IMR-90 (cell line): ENCODE data around the gene DPH6. TPM values are rescaled to one million over a fixed set of nuclear protein-coding genes. Genes with fewer than 3 reads are reported as not detected.

Experiments used
- ATAC-seq: fragments of 200-7000 bp; cut with Tn5 transposase; 2 replicates; pipeline ENCODE4 v1.9.1; 2020; ENCODE audit warnings: low read depth, mild to moderate bottlenecking, moderate library complexity
- BruUV-seq: library from RNA; stranded (reverse); fragments of 400-500 nt; replicated peaks from 2 replicates; lab custom pipeline; 2021; lab: Mats Ljungman, UMichigan
- CTCF ChIA-PET: fragments of 300-600 bp; formaldehyde crosslinking; extraction: SDS; loops from one replicate; lab custom pipeline; 2021; ENCODE audit warnings: antibody characterized with exemption; lab: Yijun Ruan, JAX
- POLR2A ChIA-PET: fragments of 300-600 bp; sonication (Branson Sonifier 250); formaldehyde crosslinking; loops from one replicate; lab custom pipeline; 2022; ENCODE audit warnings: antibody characterized with exemption; ENCODE audit not compliant: unreplicated experiment; lab: Charles Lee
- DNase-seq: peaks from one replicate; pipeline ENCODE4 v3.0.0; 2013
- H2AFZ ChIP-seq: replicated peaks from 2 replicates; pipeline ENCODE3; 2013; ENCODE audit warnings: low read length, mild to moderate bottlenecking; ENCODE audit not compliant: poor library complexity
- H2AK5ac ChIP-seq: 2 replicates; pipeline ENCODE4 v1.6.1; 2013; ENCODE audit warnings: low read depth, low read length, inconsistent platforms
- H2AK9ac ChIP-seq: replicated peaks from 2 replicates; pipeline ENCODE3; 2013; ENCODE audit warnings: mild to moderate bottlenecking, low read depth, low read length, moderate library complexity; ENCODE audit not compliant: poor library complexity
- H2BK120ac ChIP-seq: 2 replicates; pipeline ENCODE4 v1.6.1; 2013; ENCODE audit warnings: low read depth, low read length, inconsistent platforms
- H2BK15ac ChIP-seq: 3 replicates; pipeline ENCODE4 v1.6.1; 2013; ENCODE audit warnings: low read depth, low read length, inconsistent platforms
- H2BK20ac ChIP-seq: 2 replicates; pipeline ENCODE4 v1.6.1; 2013; ENCODE audit warnings: low read depth, mild to moderate bottlenecking, inconsistent platforms, low read length, moderate library complexity
- H2BK5ac ChIP-seq: 2 replicates; pipeline ENCODE4 v1.6.1; 2013; ENCODE audit warnings: mild to moderate bottlenecking, low read depth, low read length, inconsistent platforms; ENCODE audit not compliant: poor library complexity, severe bottlenecking
- H3K14ac ChIP-seq: replicated peaks from 2 replicates; pipeline ENCODE4 v1.6.1; 2013; ENCODE audit warnings: low read depth, low read length, inconsistent platforms
- H3K18ac ChIP-seq: 2 replicates; pipeline ENCODE4 v1.6.1; 2013; ENCODE audit warnings: low read depth, low read length, control low read depth
- H3K23ac ChIP-seq: 2 replicates; pipeline ENCODE4 v1.6.1; 2013; ENCODE audit warnings: low read depth, low read length, inconsistent platforms
- H3K27ac ChIP-seq: 2 replicates; pipeline ENCODE4 v1.5.1; 2013; ENCODE audit warnings: mild to moderate bottlenecking, control low read depth, low read length; ENCODE audit not compliant: insufficient read depth
- H3K27me3 ChIP-seq: 2 replicates; pipeline ENCODE4 v1.6.1; 2013; ENCODE audit warnings: low read length; ENCODE audit not compliant: control insufficient read depth, insufficient read depth
- H3K36me3 ChIP-seq: 2 replicates; pipeline ENCODE4 v1.6.1; 2013; ENCODE audit warnings: low read length, mixed read lengths; ENCODE audit not compliant: control insufficient read depth, insufficient read depth
- H3K4ac ChIP-seq: 2 replicates; pipeline ENCODE4 v1.6.1; 2013; ENCODE audit warnings: low read depth, low read length, inconsistent platforms
- H3K4me1 ChIP-seq: 2 replicates; pipeline ENCODE4 v1.6.1; 2013; ENCODE audit warnings: low read length, mixed read lengths; ENCODE audit not compliant: control insufficient read depth, insufficient read depth
- H3K4me2 ChIP-seq: 2 replicates; pipeline ENCODE4 v1.6.1; 2013; ENCODE audit warnings: low read depth, mild to moderate bottlenecking, control low read depth, low read length, moderate library complexity
- H3K4me3 ChIP-seq: 2 replicates; pipeline ENCODE4 v1.5.1; 2013; ENCODE audit warnings: low read depth, mild to moderate bottlenecking, control low read depth, low read length, moderate library complexity; ENCODE audit not compliant: insufficient read depth
- H3K56ac ChIP-seq: 2 replicates; pipeline ENCODE4 v1.6.1; 2013; ENCODE audit warnings: low read length, inconsistent platforms; ENCODE audit not compliant: insufficient read depth; ENCODE audit errors: extremely low read depth
- H3K79me1 ChIP-seq, 2 experiments: 2 replicates each; pipeline ENCODE4 v1.6.1; 2013; ENCODE audit warnings: low read length in 2 of 2, inconsistent platforms in 1 of 2, low read depth in 1 of 2
- H3K9ac ChIP-seq: 2 replicates; pipeline ENCODE4 v1.6.1; 2013; ENCODE audit warnings: low read depth, low read length, control low read depth
- H3K9me1 ChIP-seq: 2 replicates; pipeline ENCODE4 v1.6.1; 2013; ENCODE audit warnings: low read length, inconsistent platforms; ENCODE audit not compliant: insufficient read depth
- H3K9me3 ChIP-seq: 2 replicates; pipeline ENCODE4 v1.6.1; 2013; ENCODE audit warnings: low read length; ENCODE audit not compliant: control insufficient read depth, insufficient read depth
- H4K20me1 ChIP-seq: 2 replicates; pipeline ENCODE4 v1.6.1; 2013; ENCODE audit warnings: low read length, inconsistent platforms; ENCODE audit not compliant: insufficient read depth
- H4K5ac ChIP-seq: 2 replicates; pipeline ENCODE4 v1.6.1; 2013; ENCODE audit warnings: mild to moderate bottlenecking, low read depth, low read length, control low read depth
- H4K8ac ChIP-seq, 2 experiments: 2 replicates each; pipeline ENCODE4 v1.6.1; 2013; ENCODE audit warnings: low read depth in 2 of 2, low read length in 2 of 2, control low read depth in 1 of 2, inconsistent platforms in 1 of 2
- H4K91ac ChIP-seq: 2 replicates; pipeline ENCODE4 v1.6.1; 2013; ENCODE audit warnings: low read depth, low read length, inconsistent platforms; ENCODE audit not compliant: insufficient read depth
- CEBPB ChIP-seq: IDR thresholded peaks from 2 replicates; pipeline ENCODE4 v1.6.1; 2012; ENCODE audit warnings: low read depth, low read length, improper control_type of control experiment
- FOS ChIP-seq: fragments of 150-350 bp; IDR thresholded peaks from 2 replicates; pipeline ENCODE4 v1.6.1; 2016; ENCODE audit warnings: low read depth, low read length
- MAFK ChIP-seq: IDR thresholded peaks from 2 replicates; pipeline ENCODE4 v1.6.1; 2012; ENCODE audit warnings: low read depth, low read length, improper control_type of control experiment
- MXI1 ChIP-seq: IDR thresholded peaks from 2 replicates; pipeline ENCODE4 v1.6.1; 2012; ENCODE audit warnings: low read depth, mild to moderate bottlenecking, low read length, moderate library complexity, borderline replicate concordance
- POLR2A ChIP-seq: IDR thresholded peaks from 2 replicates; pipeline ENCODE4 v1.6.1; 2012; ENCODE audit warnings: mild to moderate bottlenecking, low read depth, low read length
- RAD21 ChIP-seq: IDR thresholded peaks from 2 replicates; pipeline ENCODE4 v1.6.1; 2012; ENCODE audit warnings: low read length, improper control_type of control experiment
- RCOR1 ChIP-seq: IDR thresholded peaks from 2 replicates; pipeline ENCODE4 v1.6.1; 2012; ENCODE audit warnings: mild to moderate bottlenecking, low read length, improper control_type of control experiment; ENCODE audit not compliant: insufficient replicate concordance
- RFX5 ChIP-seq: IDR thresholded peaks from 2 replicates; pipeline ENCODE4 v1.8.0; 2012; ENCODE audit warnings: low read depth, mild to moderate bottlenecking, low read length, moderate library complexity
- USF2 ChIP-seq: fragments of 150-350 bp; IDR thresholded peaks from 2 replicates; pipeline ENCODE4 v1.6.1; 2017; ENCODE audit warnings: mild to moderate bottlenecking, antibody characterized with exemption, low read length, low read depth
- WGBS, 2 experiments: methylation state at CpG; one replicate each; pipeline versions ENCODE4 v1.1.5 to v1.1.7; 2013; ENCODE audit warnings: missing lambda C conversion rate in 2 of 2; ENCODE audit not compliant: insufficient read length in 1 of 2; ENCODE audit errors: extremely low coverage in 2 of 2; 5-methylcytosine and 5-hydroxymethylcytosine counted together
- dilution Hi-C: fragments of 300-500 bp; cut with HindIII; formaldehyde crosslinking; loops from one replicate; pipeline ENCODE4 v1.14.3; 2018; ENCODE audit warnings: low sequenced_read_pairs; ENCODE audit not compliant: unreplicated experiment
- in situ Hi-C: fragments of 300-500 bp; cut with MboI; formaldehyde crosslinking; loops from 3 replicates; pipeline ENCODE4 v1.14.3; 2019; ENCODE audit warnings: low sequenced_read_pairs, inconsistent platforms, mixed read lengths
- intact Hi-C: fragments of 100-400 bp; cut with micrococcal nuclease; formaldehyde crosslinking; loops from 2 replicates; pipeline ENCODE4 v1.10.0; 2022
- polyA plus RNA-seq, 3 experiments: library from polyadenylated mRNA; depleted of rRNA; stranded (reverse); fragments of >200 nt; gene quantifications; 2 replicates each; pipeline ENCODE4 v1.2.3, GENCODE V29; 2012; ENCODE audit warnings: low replicate concordance in 1 of 3
- total RNA-seq: library from RNA; depleted of rRNA; stranded (reverse); fragments of >200 nt; gene quantifications from 2 replicates; pipeline ENCODE4 v1.2.3, GENCODE V29; 2012

DPH6 gene
- total and polyA plus RNA-seq, 2 of the 4 experiments (the other 2 are of a cell fraction) = 6.1 to 8.1 TPM

- Histone ChIP-seq H3K18ac (no peak overlapping the region), H2AK5ac (no peak overlapping the region), H3K4me1 (peaks cover 3% of the 10 kb centered on the region; the same call in 1 of the 2 replicates), H2BK120ac (no peak overlapping the region), H3K36me3 (no peaks in the 10 kb centered on the region), H3K79me1 (0 out of 4 replicates have a peak, but pooled peaks cover 0 to 3% of the 10 kb centered on the region in 2 experiments), H3K9me1 (peaks cover 4% of the 10 kb centered on the region; the same call in 1 of the 2 replicates), H3K4me2 (no peak overlapping the region), H4K91ac (no peak overlapping the region), H4K5ac (no peak overlapping the region), H3K4me3 (no peak overlapping the region), H2AK9ac (no peak overlapping the region), H2AFZ (no peak overlapping the region), H4K8ac (no peak overlapping the region), H4K20me1 (no peaks in the 10 kb centered on the region), H2BK15ac (no peak overlapping the region), H3K14ac (no peak overlapping the region), H3K27me3 (no peaks in the 10 kb centered on the region), H2BK20ac (no peak overlapping the region), H3K4ac (no peak overlapping the region), H3K23ac (no peak overlapping the region), H3K56ac (no peak overlapping the region), H3K9ac (no peak overlapping the region), H2BK5ac (no peak overlapping the region), H3K27ac (no peak overlapping the region), H3K9me3 (no peaks in the 10 kb centered on the region)
- no peak for ATAC-seq
- no TSS peak for BruUV-seq
- intact Hi-C loops (no loop called here), in situ Hi-C loops (no loop called here), dilution Hi-C loops (no loop called here)
- TF ChIP-seq CEBPB (no peak), RCOR1 (no peak), MXI1 (no peak), USF2 (no peak), FOS (no peak), RFX5 (no peak), MAFK (0 out of 2 replicates have a peak, but pooled peaks have one; percentile 33), RAD21 (no peak), POLR2A (no peak)
- no peak for DNase-seq
- ChIA-PET POLR2A (no interaction called here), CTCF (no interaction called here)
- WGBS, 2 experiments = no CpG with 5 or more reads among the region's 1 CpG
Observed at GRCh38 chr15:35555244-35555643, 9.3 kb upstream of the DPH6 start.
